HepG2 (cell line): ENCODE measurements around the gene SCAF4. TPM values are rescaled to one million over a fixed set of nuclear protein-coding genes. Genes with fewer than 3 reads are reported as not detected.

Source experiments
- ATAC-seq: fragments of 200-7000 bp; cut with Tn5 transposase; 3 replicates; pipeline ENCODE4 v1.9.1; 2020; ENCODE audit warnings: mild to moderate bottlenecking, moderate library complexity
- BruUV-seq: library from RNA; stranded (reverse); fragments of 400-500 nt; replicated peaks from 2 replicates; lab custom pipeline; 2021; lab: Mats Ljungman, UMichigan
- CTCF ChIA-PET: fragments of 300-600 bp; formaldehyde crosslinking; extraction: SDS; loops from one replicate; lab custom pipeline; 2021; ENCODE audit warnings: low total read pairs, inconsistent platforms, low intra/inter-chr PET ratio; lab: Yijun Ruan, JAX
- POLR2A ChIA-PET: fragments of 350-600 bp; sonication (Branson Sonifier 250); formaldehyde crosslinking; loops from one replicate; lab custom pipeline; 2020; ENCODE audit warnings: antibody characterized with exemption, inconsistent platforms; lab: Yijun Ruan, JAX
- DNase-seq: peaks from one replicate; pipeline ENCODE4 v3.0.0-alpha.2; 2015; ENCODE audit warnings: low spot score
- FAIRE-seq: peaks from 3 replicates; lab custom pipeline; 2011; peaks lifted over from hg19 to GRCh38; lab: Jason Lieb, UNC
- H2AFZ ChIP-seq: one replicate; pipeline ENCODE4 v1.6.1; 2011; ENCODE audit warnings: low read length, inconsistent platforms
- H3K27ac ChIP-seq: fragments of 300-600 bp; 3 replicates; pipeline ENCODE4 v1.8.0; 2011; ENCODE audit warnings: mixed run types, mild to moderate bottlenecking, mixed read lengths, low read length, inconsistent platforms; ENCODE audit not compliant: insufficient read depth; ENCODE audit errors: extremely low read length
- H3K27me3 ChIP-seq, 2 experiments: fragments of 200-600 bp in 1 of 2; 2 replicates in 1 of 2; 3 replicates in 1 of 2; pipeline versions ENCODE4 v1.6.0 to v1.8.0; 2011; ENCODE audit warnings: low read length in 2 of 2, mild to moderate bottlenecking in 2 of 2, moderate library complexity in 2 of 2, inconsistent platforms in 1 of 2; ENCODE audit not compliant: insufficient read depth in 2 of 2, control insufficient read depth in 1 of 2
- H3K36me3 ChIP-seq, 2 experiments: fragments of 200-600 bp in 1 of 2; replicated peaks in 1 of 2; 2 replicates in 1 of 2; 3 replicates in 1 of 2; pipeline versions ENCODE4 v1.5.1 to v1.8.0; 2011; ENCODE audit warnings: low read length in 2 of 2, inconsistent platforms in 1 of 2; ENCODE audit not compliant: insufficient read depth in 2 of 2, control insufficient read depth in 1 of 2
- H3K4me1 ChIP-seq: 2 replicates; pipeline ENCODE4 v1.5.1; 2012; ENCODE audit warnings: low read length, inconsistent platforms; ENCODE audit not compliant: insufficient read depth
- H3K4me2 ChIP-seq: 2 replicates; pipeline ENCODE4 v1.6.0; 2011; ENCODE audit warnings: low read depth, low read length, inconsistent platforms
- H3K4me3 ChIP-seq, 3 experiments: fragments of 200-600 bp in 1 of 3; sonication (generic), shearing (Covaris generic) in 1 of 3; replicated peaks in 1 of 3; 2 replicates each; pipeline ENCODE4 v1.5.1; 2011 to 2016; ENCODE audit warnings: low read length in 3 of 3, inconsistent platforms in 2 of 3, low read depth in 2 of 3, mild to moderate bottlenecking in 2 of 3, control low read depth in 1 of 3, mixed read lengths in 1 of 3; ENCODE audit not compliant: insufficient read depth in 1 of 3
- H3K79me2 ChIP-seq: one replicate; pipeline ENCODE4 v1.6.1; 2011; ENCODE audit warnings: low read length, inconsistent platforms; ENCODE audit not compliant: insufficient read depth
- H3K9ac ChIP-seq: 2 replicates; pipeline ENCODE4 v1.6.0; 2011; ENCODE audit warnings: mild to moderate bottlenecking, low read depth, low read length, inconsistent platforms; ENCODE audit not compliant: insufficient read depth
- H3K9me3 ChIP-seq: 2 replicates; pipeline ENCODE4 v1.5.1; 2012; ENCODE audit warnings: mild to moderate bottlenecking, low read length
- H4K20me1 ChIP-seq: 2 replicates; pipeline ENCODE4 v1.6.0; 2011; ENCODE audit warnings: inconsistent platforms, mild to moderate bottlenecking, low read length, moderate library complexity; ENCODE audit not compliant: insufficient read depth
- ZNF235 ChIP-seq: sonication (generic); formaldehyde crosslinking; IDR thresholded peaks from 2 replicates; pipeline ENCODE4 v1.8.1; 2023; ENCODE audit warnings: mild to moderate bottlenecking, missing genetic modification reagents, borderline replicate concordance
- ZNF280D ChIP-seq: sonication (generic); formaldehyde crosslinking; IDR thresholded peaks from 2 replicates; pipeline ENCODE4 v1.5.1; 2020; ENCODE audit warnings: mild to moderate bottlenecking, missing genetic modification reagents
- ZNF646 ChIP-seq: sonication (generic); formaldehyde crosslinking; IDR thresholded peaks from 2 replicates; pipeline ENCODE4 v1.9.0; 2021; ENCODE audit warnings: mild to moderate bottlenecking, missing genetic modification reagents
- ZNF788 ChIP-seq: sonication (generic); formaldehyde crosslinking; IDR thresholded peaks from 2 replicates; pipeline ENCODE4 v1.5.0; 2020; ENCODE audit warnings: mild to moderate bottlenecking, missing genetic modification reagents, borderline replicate concordance
- WGBS: methylation state at CpG from one replicate; pipeline ENCODE4 v1.1.6; 2017; ENCODE audit warnings: low lambda C conversion rate; 5-methylcytosine and 5-hydroxymethylcytosine counted together
- in situ Hi-C: cut with HindIII; loops from 2 replicates; pipeline ENCODE4 v1.10.0; 2017; ENCODE audit warnings: low pct_unique_long_range_greater_than_20kb; ENCODE audit not compliant: extremely low pct_ligation_motif_present
- intact Hi-C: fragments of 100-400 bp; cut with micrococcal nuclease; formaldehyde crosslinking; loops from one replicate; pipeline ENCODE4 v1.10.0; 2022; ENCODE audit not compliant: unreplicated experiment
- polyA plus RNA-seq, 8 experiments: library from polyadenylated mRNA; depleted of rRNA in 3 of 8; stranded (reverse) in 7 of 8; unstranded in 1 of 8; fragments of >200 nt; fragmentation: Illumina TruSeq in 4 of 8; extraction: Trizol in 4 of 8; gene quantifications; 2 replicates each; pipeline versions ENCODE4 v1.2.1 to v1.2.3, GENCODE V29; 2011 to 2016; ENCODE audit warnings: low read depth in 4 of 8, missing spikeins in 1 of 8, mixed read lengths in 1 of 8; ENCODE audit not compliant: insufficient read depth in 1 of 8
- total RNA-seq, 5 experiments: library from RNA; depleted of rRNA; stranded (reverse); fragments of >200 nt; fragmentation: Illumina TruSeq; extraction: Trizol; gene quantifications; 2 replicates each; pipeline ENCODE4 v1.2.3, GENCODE V29; 2016; ENCODE audit warnings: low read depth in 1 of 5
- TF ChIP-seq, protein P1 (sequence below): IDR thresholded peaks from 2 replicates; pipeline ENCODE4 v1.6.1; 2016; ENCODE audit warnings: low read depth

SCAF4 gene
- total and polyA plus RNA-seq, 2 of the 13 experiments (the other 11 are each of a cell fraction or from before 2014, with no cell fraction given), result 9.1 to 11.5 TPM

DNA sequence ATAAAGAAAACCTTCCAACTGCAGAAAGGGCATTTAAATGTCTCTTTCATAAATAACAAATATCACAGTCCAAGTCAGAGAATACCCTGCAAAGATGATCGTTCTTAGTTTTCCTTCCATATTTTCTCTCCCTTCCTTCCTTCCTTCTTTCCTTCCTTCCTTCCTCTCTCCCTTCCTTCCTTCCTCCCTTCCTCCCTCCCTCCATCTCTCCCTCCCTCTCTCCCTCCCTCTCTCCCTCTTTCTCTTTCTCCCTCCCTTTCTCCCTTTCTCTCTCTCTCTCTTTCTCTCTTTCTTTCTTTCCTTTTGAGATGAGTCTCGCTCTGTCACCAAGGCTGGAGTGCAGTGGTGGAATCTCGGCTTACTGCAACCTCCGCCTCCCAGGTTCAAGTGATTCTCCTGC is 29.0 kb upstream of the SCAF4 start:
- ATAC-seq, result no peak
- 29% methylated on average over 4 of the region's 4 CpGs for WGBS
- Histone ChIP-seq H3K4me3 (no peak overlapping the region), H3K9ac (no peak overlapping the region), H3K27ac (no peak overlapping the region), H4K20me1 (no peaks in the 10 kb centered on the region), H3K9me3 (no peaks in the 10 kb centered on the region), H3K4me2 (no peak overlapping the region), H3K79me2 (no peaks in the 10 kb centered on the region), H3K4me1 (no peaks in the 10 kb centered on the region), H3K27me3 (no peaks in the 10 kb centered on the region), H2AFZ (no peak overlapping the region), H3K36me3 (no peaks in the 10 kb centered on the region)
- CTCF ChIA-PET, result no interaction called here
- BruUV-seq, result no TSS peak
- POLR2A ChIA-PET, result no interaction called here
- in situ Hi-C loops, result no loop called here
- FAIRE-seq, result no peak
- TF ChIP-seq, protein P1, sequence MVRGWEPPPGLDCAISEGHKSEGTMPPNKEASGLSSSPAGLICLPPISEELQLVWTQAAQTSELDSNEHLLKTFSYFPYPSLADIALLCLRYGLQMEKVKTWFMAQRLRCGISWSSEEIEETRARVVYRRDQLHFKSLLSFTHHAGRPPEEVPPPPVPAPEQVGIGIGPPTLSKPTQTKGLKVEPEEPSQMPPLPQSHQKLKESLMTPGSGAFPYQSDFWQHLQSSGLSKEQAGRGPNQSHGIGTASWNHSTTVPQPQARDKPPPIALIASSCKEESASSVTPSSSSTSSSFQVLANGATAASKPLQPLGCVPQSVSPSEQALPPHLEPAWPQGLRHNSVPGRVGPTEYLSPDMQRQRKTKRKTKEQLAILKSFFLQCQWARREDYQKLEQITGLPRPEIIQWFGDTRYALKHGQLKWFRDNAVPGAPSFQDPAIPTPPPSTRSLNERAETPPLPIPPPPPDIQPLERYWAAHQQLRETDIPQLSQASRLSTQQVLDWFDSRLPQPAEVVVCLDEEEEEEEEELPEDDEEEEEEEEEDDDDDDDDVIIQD (CRISPR knock-in tag), result no peak
- no peak for TF ChIP-seq ZNF280D (CRISPR knock-in tag)
- TF ChIP-seq ZNF235 (CRISPR knock-in tag), result no peak
- TF ChIP-seq ZNF788 (CRISPR knock-in tag), result no peak
- TF ChIP-seq ZNF646 (CRISPR knock-in tag), result no peak
- intact Hi-C loops, result no loop called here
- DNase-seq, result no peak
